Kidney epithelial cell (primary cell): ENCODE data around the gene SAFB2. TPM values are rescaled to one million over a fixed set of nuclear protein-coding genes. Genes with fewer than 3 reads are reported as not detected.

Source experiments
- DNase-seq: peaks from one replicate; pipeline ENCODE4 v3.0.0-alpha.2; 2010; ENCODE audit warnings: low read depth
- H3K27me3 ChIP-seq: 2 replicates; pipeline ENCODE4 v1.6.0; 2011; ENCODE audit warnings: low read length; ENCODE audit not compliant: control insufficient read depth, insufficient read depth
- H3K36me3 ChIP-seq: 2 replicates; pipeline ENCODE4 v1.5.1; 2011; ENCODE audit warnings: low read length; ENCODE audit not compliant: control insufficient read depth, insufficient read depth
- H3K4me3 ChIP-seq: 2 replicates; pipeline ENCODE4 v1.5.1; 2011; ENCODE audit warnings: low read depth, mild to moderate bottlenecking, control low read depth, low read length
- CTCF ChIP-seq: IDR thresholded peaks from 2 replicates; pipeline ENCODE4 v1.5.1; 2011; ENCODE audit warnings: mild to moderate bottlenecking, moderate library complexity, low read length, control low read depth, inconsistent platforms; ENCODE audit not compliant: insufficient read depth, poor library complexity, severe bottlenecking
- total RNA-seq: library from RNA; depleted of rRNA; stranded (reverse); fragments of >200 nt; gene quantifications from 2 replicates; pipeline ENCODE4 v1.2.3, GENCODE V29; 2015

The SAFB2 gene
- total RNA-seq, 1 donor from 2014 or later: 23.8 TPM

- Histone ChIP-seq H3K27me3 (no peaks in the 10 kb centered on the region), H3K36me3 (peaks cover 5% of the 10 kb centered on the region), H3K4me3 (no peak overlapping the region)
- DNase-seq: peak; percentile 80
- TF ChIP-seq CTCF: peak; percentile 49
These were observed 43.4 kb upstream of the SAFB2 start for GRCh38 chr19:5665781-5666513.

GRCh38 chr19:5664515-5664914 lies 41.9 kb upstream of the SAFB2 start:
- Histone ChIP-seq H3K4me3 (no peak overlapping the region), H3K36me3 (peaks cover 6% of the 10 kb centered on the region), H3K27me3 (no peaks in the 10 kb centered on the region)
- TF ChIP-seq CTCF: no peak
- DNase-seq: no peak

- Histone ChIP-seq H3K4me3 (no peak overlapping the region), H3K27me3 (no peaks in the 10 kb centered on the region), H3K36me3 (peaks cover 3% of the 10 kb centered on the region)
- no peak for TF ChIP-seq CTCF
- DNase-seq: no peak
These were observed 41.3 kb upstream of the SAFB2 start for GRCh38 chr19:5663904-5664303.

- no peak overlapping the region for H3K4me3 ChIP-seq
- no peaks in the 10 kb centered on the region for H3K27me3 ChIP-seq
- no peak for TF ChIP-seq CTCF
- DNase-seq: no peak
- H3K36me3 ChIP-seq: peaks cover 2% of the 10 kb centered on the region
These were observed 38.9 kb upstream of the SAFB2 start for GRCh38 chr19:5661483-5661882.

- no peaks in the 10 kb centered on the region for H3K27me3 ChIP-seq
- no peak overlapping the region for H3K4me3 ChIP-seq
- no peak for DNase-seq
- H3K36me3 ChIP-seq: peaks cover 2% of the 10 kb centered on the region
- no peak for TF ChIP-seq CTCF
These were observed 32.8 kb upstream of the SAFB2 start for GRCh38 chr19:5655412-5655811.

- Histone ChIP-seq H3K36me3 (peaks cover 2% of the 10 kb centered on the region), H3K4me3 (no peak overlapping the region), H3K27me3 (no peaks in the 10 kb centered on the region)
- no peak for TF ChIP-seq CTCF
- DNase-seq: no peak
These were observed 32.4 kb upstream of the SAFB2 start for GRCh38 chr19:5654931-5655330.
